IPS DF 19.7 (cell line): ENCODE data around the gene LSM14A.
"Not testable (repeated sequence)": the region's sequence is repeated elsewhere in the genome, so short reads cannot be mapped to it uniquely, and the experiment has no call there.

ENCODE experiments used
- DNase-seq: peaks from one replicate; pipeline ENCODE4 v3.0.0-alpha.2; 2013; ENCODE audit warnings: low read depth, low spot score

The LSM14A gene

DNA sequence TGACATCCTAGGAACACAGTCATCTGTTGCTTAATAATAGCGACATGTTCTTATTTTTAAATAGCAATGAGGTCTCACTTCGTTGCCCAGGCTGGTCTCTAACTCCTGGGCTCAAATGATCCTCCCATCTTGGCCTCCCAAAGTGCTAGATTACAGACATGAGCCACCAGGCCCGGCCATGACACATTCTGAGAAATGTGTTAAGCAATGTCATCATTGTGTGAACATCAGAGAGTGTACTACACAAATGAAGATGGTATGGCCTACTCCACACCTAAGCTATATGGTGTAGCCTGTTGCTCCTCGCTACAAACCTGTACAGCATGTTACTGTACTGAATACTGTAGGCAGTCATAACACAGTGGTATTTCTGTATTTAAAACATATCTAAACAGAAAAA is 57.4 kb downstream of the LSM14A start:
- no peak for DNase-seq

DNA sequence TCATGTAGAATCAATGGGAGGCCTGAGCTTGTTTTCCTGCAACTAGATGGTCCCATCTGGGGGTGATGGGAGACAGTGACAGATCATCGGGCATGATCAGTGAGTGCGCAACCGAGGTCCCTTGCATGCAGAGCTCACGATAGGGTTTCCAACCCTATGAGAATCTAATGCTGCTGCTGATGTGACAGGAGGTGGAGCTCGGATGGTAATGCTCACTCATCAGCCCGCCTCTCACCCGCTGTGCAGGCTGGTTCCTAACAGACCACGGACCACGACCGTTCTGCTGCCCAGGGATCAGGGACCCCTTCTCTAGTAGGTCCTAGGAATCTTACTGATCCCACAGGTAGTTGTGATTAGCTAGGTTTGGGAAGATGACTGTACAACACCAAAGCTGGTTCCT is 58.5 kb downstream of the LSM14A start:
- no peak for DNase-seq

DNA sequence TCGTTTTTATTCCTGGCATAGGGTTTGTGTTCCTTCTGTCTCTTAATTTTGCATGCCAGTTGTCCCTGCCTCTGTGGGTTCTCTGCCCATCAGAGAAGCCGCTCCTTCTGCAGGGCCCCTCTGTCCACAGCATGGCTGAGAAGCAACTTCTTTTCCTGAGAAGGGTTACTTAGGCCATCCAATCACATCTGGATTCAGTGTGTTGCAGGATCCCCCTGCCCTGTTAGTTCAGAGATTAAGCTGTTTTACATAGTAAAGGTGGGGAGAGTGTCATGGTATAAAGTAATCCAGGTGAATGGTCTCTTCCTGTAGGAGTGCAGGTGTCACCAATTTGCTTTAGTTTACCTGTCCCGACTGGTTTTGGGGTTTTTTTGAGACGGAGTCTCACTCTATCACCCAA is 59.1 kb downstream of the LSM14A start:
- DNase-seq: no peak

DNA sequence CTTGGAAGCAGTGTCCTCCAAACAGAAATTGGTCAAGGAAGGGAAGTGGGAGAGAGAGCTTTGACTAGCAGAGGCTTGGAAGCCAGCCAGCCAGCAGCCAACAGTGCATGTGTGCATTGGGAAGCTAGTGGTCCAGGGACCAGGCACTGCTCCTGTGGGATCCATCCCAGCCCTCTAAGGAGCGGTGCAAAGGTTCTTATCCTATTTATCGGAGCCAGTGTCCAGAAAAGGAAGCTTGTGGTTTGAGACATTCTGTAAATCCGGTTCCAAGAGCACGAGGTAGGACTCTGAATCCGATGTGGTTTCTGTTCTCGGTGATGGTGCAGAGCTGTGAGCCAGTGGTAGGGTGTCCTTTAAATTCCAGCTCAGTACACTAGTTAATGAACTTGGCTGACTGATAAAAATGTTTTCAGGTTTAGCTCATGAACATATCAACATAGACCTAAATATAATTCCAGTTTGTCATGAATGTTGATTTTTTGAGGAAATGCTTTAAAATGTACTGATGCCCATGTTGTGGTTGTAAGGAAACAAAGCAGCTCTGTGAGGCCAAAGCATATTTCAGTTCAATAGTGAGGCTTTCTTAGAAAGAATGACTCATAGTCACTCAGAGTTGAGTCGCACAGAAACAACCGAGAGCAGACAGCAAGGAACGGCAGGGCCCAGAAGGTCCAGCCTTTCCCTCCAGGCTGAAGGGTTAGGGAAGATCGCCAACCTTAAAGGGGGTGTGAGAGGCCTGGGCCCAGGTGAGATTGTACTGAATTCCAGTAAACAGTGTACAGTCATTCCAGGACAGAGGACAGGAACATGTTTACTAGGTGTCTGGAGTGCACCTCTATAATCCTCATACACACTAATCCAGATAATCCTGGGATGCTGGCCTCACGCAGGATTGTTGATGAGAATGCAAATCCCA is 60.5 kb downstream of the LSM14A start:
- no peak for DNase-seq

DNA sequence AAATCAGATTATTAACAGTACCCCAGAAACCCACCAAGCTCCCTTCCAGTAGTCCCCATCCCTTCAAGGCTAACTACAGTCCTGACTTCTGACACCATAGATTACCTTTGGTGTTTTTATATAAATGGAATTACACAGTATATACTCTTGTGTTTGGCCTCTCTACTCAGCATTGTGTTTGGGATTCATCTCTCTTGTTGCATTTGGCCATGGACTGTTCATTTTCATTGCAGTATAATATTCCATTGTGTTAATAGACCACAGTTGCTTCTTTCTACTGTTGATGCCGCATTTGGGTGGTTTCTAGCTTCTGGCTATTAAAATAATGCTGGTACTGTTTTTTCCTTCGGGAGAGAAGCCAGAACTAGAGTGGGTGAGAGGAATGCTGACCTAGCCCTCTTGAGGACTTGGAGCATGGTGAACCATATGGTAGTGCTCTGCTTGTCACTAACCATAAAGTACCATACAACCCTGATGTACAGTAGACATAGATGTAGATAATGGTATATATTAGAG is 63.2 kb downstream of the LSM14A start:
- no peak for DNase-seq

DNA sequence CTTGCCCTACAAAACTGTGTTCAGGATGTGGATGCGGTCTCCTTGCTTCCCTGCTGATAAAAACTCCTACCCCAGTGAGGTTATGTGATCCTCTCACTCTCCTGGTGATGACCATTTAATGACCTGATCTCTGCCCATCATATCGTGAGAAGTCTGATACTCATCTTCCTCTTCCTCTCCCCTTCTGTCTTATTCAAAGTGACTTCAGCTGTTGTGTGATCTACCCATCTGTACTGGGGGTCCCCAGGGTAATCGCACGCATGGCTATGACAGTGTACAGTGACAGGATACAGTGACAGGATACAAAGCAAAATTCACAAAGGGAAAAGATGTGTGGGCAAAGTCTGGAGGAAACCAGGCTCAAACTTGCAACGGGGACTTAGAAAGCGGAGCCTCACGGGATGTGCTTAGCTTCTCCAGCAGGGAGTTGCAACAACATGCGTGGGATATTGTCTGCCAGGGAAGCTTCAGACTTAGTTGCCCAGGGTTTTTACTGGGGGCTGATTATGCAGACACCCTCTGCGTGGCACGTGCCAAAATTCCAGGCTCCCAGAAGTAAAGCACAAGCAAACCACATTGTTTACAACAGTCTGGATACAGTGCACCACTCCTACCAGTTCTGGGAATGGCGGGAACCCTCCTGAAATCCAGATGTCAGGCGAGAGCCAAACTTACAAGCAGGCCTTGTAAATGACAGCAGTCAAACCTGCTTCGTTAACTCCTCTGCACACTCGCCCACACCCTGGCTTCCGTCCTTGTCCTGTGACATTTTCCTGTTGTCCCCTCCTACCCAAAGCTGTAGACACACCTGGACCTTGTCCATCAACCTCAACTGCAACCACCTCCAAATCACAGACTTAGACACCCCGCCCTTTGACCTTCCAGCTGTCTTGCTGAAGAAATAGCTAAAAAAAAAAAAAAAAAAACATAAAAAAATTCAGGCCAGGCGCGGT is 64.0 kb downstream of the LSM14A start:
- DNase-seq: no peak

DNA sequence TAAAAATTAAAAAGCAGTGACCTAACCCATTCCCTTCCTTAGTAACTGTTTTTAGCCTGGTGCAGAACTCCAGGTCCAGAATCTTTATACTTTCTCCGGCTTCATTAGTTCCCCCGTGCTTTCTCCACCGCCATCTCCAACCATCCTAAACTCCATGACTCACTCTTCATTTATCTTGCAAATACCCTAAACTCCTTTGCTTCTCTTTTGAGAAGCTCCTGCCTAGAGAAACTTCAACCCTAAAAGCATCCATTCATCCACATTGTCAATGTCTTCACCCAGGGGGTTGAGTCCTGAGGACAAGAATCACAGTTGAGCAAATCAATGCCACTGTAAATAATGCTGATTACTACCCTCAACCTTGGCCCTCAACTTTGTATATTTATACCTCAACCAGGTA is 65.0 kb downstream of the LSM14A start:
- DNase-seq: no peak

DNA sequence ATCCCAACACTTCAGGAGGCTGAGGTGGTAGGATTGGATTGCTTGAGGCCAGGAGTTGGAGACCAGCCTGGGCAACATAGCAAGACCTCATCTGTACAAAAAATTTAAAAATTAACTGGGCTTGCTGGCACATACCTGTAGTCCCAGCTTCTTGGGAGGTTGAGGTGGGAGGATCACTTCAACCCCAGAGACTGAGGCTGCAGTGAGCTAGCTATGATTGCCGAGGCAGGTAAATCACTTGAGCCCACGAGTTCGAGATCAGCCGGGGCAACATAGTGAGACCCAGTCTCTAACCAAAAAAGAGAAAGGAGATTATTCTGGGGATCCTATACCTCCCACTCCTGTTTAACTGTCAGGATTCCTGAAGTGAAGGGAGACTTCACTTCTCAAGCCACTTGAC is 65.6 kb downstream of the LSM14A start:
- DNase-seq: no peak

DNA sequence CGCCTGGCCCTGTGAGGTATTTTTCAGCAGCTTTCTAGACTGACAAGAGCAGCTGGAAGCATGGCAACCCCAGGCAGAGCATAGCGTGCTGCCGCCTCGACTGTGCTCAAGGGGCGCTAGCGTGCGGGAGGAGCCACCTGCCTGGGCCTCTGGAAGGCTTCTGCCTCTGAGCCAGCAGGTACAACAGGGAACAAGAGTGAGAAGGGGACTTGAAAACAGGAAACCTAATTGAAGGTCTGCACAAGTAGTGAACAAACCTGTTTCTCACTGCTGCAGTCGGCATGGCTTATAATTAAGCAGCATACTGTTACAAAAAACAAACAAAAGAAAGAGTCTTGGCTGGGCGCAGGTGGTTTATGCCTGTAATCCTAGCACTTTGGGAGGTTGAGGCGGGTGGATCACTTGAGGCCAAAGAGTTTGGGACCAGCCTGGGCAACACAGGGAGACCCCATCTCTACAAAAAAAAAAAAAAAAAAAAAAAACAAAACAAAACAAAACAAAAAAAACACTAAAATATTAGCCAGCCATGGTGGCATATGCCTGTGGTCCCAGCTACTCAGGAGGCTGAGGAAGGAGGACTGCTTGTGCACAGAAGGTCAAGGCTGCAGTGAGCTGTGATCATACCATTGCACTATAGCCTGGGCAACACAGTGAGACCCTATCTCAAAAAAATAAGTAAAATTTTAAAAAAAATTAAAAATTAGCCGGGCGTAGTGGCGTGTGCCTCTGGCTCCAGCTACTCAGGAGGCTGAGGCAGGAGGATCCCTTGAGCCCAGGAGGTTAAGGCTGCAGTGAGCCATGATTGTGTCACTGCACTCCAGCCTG is 69.4 kb downstream of the LSM14A start:
- no peak for DNase-seq

DNA sequence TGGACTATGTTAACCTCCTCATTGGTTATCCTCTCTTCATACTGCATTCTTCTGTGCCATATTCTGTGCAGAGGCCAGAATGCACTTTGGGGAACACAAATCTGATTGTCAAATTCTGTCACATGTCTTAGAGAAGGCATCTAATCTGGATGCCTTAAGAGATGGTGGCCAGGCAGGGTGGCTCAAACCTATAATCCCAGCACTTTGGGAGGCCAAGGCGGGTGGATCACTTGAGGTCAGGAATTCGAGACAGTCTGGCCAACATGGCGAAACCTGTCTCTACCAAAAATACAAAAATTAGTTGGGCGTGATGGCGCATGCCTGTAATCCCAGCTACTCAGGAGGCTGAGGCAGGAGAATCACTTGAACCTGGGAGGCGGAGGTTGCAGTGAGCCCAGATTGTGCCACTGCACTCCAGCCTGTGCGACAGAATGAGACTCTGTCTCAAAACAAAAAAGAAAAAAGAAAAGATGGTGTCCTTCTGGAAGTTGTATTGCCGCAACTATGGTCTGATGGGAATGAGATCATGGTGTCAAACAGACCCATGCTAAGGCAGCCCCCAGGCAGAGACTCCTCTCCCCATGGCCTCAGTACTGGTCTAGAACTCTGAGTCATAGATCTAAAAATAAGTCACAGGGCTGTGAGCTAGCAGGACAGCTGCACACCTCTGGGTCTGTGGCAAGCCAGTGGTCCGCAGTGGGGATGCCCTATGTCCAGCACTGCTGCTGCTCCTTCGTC is 71.0 kb downstream of the LSM14A start:
- DNase-seq: not testable (repeated sequence)

DNA sequence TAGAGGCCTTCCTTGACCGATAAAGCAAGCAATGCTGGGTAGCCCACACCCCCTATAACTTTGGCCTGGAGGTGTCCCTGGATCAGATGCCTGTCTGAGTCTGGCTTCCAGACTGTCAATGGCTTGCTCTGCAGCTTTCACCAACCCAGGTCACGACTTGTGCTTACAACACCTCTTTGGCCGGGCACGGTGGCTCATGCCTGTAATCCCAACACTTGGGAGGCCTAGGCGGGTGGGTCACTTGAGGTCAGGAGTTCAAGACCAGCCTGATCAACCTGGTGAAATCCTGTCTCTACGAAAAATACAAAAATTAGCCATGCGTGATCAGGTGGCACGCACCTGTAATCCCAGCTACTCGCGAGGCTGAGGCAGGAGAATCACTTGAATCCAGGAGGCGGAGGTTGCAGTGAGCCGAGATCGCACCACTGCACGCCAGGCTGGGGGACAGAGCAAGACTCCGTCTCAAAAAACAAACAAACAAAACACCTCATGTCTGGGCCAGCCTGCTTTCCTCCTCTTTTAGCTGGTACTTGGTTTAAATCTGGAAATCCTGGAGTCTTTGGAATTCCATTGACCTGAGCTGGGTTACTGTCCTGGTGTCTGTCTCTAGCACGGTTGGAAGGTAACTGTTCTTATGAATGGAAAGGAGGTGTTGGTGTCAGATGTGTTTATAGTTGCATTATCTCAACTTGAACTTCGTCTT is 71.7 kb downstream of the LSM14A start:
- DNase-seq: no peak

DNA sequence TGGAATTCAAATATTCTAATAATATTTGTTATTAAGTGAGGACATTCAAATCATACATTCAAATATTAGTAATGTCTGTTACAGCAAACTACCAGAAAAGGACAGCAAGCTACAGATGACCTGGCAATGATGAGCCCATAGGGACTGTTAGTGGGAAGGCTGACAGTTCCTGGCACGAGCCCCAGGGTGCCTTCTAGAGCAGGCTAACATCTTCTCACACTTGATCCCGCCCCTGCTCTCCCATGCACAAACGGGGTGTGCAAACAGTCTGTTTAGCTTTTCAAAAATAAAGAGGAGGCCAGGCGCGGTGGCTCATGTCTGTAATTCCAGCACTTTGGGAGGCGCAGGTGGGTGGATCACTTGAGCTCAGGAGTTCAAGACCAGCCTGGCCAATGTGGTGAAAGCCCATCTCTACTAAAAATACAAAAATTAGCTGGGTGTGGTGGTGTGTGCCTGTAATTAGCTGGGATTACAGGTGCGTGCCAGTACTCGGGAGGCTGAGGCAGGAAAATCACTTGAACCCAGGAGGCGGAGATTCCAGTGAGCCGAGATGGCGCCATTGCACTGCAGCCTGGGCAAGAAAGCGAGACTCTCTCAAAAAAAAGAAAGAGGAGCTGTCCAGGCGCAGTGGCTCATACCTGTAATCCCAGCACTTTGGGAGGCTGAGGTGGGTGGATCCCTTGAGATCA is 72.5 kb downstream of the LSM14A start:
- DNase-seq: no peak

DNA sequence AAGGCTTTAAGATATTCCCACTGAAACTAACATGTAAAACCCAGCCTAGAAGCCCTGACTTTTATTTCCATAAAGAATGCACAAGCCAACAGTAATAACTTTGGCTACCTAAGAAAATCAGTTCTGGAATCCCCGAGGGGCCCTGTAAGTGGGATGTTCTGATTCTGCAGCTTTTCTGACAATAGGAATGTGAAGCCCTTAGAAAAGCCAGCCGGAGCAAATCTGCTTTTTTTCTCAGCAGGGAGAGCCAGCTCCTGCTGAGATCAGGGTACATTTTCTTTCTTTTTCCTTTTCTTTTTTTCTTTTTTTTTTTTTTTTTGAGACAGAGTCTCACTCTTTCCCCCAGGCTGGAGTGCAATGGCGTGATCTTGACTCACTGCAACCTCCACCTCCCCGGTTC is 74.0 kb downstream of the LSM14A start:
- no peak for DNase-seq

DNA sequence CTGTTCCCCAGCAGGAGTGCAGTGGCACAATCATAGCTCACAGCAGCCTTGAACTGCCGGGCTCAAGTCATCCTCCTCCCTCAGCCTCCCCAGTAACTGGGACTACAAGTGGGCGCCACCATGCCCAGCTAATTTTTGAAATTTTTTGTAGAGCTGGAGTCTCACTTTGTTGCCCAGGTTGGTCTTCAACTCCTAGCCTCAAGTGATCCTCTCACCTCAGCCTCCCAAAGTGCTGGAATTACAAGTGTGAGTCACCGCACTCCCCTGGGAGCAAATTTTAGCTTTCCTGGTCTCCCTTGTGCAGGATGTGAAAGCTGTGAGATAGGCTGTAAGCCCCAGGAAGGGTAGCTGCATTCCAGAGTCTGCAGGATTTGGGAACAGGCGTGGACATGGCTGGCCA is 76.6 kb downstream of the LSM14A start:
- no peak for DNase-seq

DNA sequence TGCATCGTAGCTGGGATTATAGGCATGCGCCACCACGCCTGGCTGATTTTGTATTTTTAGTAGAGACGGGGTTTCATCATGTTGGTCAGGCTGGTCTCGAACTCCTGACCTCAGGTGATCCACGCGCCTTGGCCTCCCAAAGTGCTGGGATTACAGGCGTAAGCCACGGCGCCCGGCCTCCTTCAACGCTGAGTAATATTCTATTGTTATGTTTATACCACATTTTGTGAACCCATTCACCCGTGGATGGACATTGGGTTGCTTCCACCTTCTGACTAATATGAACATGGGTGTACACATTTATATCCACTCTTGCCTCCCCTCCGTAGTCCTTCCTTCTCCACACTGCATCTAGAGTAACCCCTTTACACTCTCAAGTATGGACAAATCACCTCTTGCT is 80.9 kb downstream of the LSM14A start:
- not testable (repeated sequence) for DNase-seq

DNA sequence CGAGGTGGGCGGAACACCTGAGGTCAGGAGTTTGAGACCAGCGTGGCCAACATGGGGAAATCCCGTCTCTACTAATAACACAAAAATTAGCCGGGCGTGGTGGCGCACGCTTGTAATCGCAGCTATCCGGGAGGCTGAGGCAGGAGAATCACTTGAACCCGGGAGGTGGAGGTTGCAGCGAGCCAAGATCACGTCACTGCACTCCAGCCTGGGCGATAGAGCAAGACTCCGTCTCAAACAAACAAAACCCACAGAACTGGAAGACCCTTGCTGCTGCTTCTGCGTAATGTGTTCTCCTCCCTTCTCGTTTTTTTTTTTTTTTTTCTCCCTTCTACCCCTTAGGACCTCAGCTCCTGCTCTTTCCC is 81.4 kb downstream of the LSM14A start:
- not testable (repeated sequence) for DNase-seq

DNA sequence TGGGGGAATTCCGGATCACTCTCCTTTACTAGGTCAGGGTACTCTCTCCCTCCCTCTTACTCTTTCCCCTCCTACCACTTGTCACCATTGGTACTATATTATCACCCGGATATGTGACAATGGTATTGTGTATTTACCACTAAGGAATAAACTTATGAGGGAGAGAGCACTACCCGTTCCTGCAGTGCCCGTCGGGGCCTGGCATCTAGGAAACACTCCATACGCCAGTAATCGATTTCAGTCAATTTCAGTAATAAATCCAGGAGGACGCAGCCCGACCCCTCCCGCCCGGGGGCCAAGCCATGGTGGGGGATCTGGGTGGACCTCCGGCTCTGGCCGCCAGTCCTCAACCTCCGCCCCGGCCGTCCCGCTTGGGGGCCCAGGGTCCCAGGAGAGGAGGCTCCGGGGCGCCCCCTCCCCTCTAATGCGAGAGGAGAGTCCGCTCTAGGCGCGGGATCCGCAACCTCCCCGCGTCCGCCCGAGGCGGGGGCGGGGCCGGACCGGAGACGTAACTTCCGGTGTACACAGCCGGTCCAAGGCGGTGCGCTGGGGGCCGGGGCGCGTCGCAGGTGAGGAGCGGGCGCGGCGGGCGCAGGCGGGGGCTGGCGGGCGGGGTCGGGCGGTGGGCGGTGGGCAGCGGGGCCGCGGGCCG is 81.9 kb downstream of the LSM14A start, which contains the start of gene GARRE1:
TSS of gene GARRE1 (plus strand) at position 509 of the 652 bp plus-strand sequence. CDS start 45,920 bp downstream, outside the sequence.
- DNase-seq: no peak

DNA sequence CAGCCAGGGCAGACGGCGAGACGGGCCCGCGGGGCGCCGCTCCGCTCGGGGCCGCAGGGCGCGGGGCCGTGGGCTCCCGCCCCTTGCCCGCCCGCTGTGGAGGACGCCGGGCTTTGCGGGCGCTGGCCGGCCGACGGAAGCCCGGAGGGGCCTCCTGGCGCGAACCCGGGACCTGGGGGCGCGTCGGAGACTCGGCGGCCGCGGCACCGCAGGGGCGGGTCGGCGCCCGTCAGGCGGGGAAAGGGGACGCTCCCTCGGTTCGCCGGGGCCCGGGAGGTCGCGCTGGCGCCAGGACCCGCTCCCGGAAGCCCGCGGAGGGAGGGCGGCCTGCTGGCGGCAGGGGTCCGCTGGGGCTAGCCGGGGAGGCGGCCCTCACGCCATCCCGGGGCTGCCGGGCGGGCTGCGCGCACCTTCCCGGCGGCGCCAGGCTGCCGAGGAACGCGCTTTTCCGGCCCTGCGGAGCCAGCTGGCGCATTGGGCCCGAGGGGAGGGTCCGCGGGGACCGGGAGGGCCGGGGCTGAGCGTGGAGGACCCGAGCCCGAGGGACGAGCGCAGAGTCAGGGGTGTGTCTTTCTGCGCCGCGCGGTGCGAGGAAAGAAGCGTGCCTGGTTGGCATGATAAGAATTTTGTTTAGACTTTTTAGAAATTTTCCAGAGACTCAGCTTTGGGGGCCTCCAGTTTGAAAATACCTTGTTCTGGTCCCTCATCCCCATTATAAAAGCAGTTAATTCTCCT is 82.6 kb downstream of the LSM14A start:
- no peak for DNase-seq
